NCI-H1105 treated with DMSO at 0.1 percent for 48 hours (cell line): ENCODE results near the gene ACADS.

ENCODE experiments used
- DNase-seq: peaks from one replicate; lab custom pipeline; 2025; lab: John Stamatoyannopoulos, UW

The ACADS gene

DNA sequence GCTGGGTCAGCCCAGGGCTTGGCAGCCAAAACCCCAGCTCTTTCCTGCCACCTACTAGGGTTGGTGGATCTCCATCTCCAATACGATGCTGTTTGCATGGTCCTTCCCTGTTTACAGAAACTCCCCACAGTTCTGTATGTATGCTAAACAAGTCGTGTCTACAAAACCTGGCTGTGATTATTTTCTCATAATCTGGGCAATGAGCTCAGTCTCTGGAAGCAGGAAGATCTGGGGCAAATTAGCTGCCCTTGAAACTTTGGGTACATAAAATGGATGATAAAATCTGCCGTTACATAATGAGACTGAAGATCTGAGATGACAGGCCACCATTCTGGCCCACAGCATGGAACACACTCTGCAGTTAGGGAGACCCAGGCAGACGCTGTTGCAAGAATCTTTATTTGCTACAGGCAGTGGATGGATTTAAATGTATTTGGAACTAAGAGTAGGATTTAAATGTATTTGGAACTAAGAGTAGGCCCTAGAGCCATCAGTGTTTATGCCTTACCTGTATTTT is 31.7 kb downstream of the ACADS start:
- no peak for DNase-seq

DNA sequence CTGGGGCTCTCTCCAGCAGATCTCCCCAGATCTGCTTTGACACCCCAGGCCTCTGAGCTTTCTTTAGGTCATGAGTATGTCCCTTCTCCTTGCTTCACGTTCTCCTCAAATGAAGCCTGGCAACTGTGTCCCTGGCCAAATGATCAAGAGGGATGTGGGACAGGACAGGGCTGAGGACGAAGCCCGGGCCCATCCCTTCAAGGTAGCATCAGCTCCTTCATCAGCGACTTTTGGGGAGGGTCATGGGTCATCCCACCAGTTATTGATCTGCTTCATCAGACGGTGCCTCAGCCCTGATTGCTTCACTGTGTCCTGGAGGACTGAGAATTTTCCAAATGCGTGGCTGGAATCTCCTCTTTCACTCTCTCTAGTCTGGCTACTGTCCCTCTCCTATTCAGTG is 32.3 kb downstream of the ACADS start:
- DNase-seq: no peak

DNA sequence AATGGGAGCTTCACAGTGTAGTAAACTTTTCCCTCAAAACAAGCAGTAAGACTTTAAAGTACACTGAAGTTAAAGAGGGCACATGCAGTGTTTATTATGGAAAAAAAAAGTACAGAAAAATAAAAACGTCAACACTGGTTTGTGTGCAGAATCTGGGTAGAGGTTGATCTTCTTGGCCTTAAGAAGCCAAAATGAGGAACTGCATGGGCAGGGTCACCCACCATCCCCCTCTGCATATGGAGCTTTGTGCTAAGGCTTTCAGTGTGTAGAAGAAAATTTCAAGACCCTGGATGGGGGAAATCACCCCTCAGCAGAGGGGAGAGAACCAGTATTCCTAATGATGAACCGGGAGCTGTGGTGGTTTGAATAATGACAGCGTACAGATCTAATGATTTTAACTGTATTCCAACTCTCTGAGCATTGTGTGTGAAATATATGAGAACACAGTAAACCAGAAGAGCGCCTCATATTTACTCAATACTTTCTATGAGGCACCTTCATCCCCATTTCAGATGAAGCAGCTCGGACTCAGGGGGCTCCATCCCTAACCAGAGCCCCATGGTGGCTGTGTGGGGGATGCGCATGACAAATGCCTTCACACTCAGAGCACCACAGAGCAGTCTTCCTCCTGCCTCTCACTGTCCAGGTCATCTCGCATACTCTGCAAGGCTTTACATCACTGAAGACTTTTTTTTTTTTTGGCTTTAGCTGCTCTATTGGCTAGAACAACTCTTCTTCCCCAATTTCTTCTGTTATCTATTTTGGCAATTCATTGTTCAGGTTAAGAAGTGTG is 33.4 kb downstream of the ACADS start:
- DNase-seq: no peak

DNA sequence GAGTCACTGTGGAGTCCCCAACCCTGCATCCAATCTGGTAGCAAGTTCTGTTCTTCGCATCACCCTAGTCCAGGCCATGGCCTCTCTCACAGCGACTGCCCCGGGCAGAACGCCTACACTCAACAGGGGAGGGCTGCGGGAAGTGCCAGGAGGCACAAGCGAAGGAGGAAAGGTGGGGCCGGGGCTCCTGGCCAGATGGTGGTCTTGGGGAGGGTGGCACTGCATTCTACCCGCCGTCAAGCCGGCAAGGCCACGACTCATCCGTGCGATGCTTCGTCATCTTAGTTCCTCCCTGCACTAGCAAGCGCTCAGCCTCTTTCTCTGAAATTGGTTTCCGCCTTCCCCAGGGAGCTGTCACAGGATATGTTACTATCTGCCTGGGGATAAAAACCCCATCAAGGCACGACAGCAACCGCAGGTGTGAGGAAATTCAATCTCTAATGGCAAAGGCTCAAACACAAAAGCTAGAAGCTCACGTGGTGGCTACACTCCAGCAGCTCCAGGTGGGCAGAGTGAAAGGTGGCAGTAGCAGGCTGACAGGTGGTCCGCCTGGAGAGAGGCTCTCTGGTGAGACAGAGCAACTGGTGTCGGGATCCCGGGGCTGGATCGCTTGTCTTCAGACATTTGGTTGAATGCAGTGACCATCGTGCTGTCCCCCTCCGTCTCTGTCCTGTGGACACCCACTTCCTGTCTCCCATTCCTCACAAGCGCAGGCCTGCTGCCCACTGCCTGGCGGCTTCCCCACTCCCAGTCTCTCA is 34.1 kb downstream of the ACADS start:
- peak; percentile 96 for DNase-seq

DNA sequence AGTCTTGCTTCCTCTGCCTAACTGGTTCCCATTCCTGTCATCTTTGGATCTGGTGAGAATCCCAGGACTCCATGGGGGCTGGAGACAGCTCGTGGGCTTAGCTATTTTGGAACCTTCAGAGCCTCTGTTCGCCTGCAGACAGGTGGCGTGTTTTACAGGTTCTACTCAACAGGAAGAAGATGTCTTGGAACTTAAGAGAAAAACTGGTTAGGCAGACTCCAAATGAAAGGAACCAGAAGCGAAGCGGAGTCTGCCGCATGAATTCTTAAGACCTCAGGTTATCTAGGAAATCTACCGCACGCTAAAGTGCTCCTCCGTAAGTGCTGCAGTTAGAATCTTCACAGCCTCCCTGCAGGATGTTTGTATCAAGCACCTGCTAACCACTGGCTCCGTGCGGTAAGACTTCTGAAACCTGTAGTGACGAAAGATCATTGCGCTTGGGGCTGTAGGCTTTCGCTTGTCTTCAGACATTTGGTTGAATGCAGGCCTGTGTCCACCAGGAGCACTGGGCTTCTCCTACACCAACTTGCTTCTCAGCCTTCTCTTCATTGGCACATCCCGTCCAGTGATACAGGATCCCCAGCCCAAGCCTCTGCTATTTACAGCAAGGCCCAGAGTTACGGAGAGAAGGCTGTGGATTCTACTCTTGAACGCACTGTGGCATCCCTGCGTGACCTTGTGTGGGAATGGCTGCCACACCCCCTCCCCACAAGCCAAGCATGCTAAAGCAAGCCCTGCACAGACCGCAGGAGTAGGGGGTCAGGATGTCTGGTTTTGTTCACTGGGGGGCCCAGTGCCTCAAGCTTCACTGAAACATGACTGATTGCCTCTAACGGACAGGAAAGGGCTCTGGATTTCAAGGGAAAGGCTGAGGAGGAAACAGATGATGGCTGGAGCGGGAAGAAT is 35.0 kb downstream of the ACADS start:
- DNase-seq: no peak

DNA sequence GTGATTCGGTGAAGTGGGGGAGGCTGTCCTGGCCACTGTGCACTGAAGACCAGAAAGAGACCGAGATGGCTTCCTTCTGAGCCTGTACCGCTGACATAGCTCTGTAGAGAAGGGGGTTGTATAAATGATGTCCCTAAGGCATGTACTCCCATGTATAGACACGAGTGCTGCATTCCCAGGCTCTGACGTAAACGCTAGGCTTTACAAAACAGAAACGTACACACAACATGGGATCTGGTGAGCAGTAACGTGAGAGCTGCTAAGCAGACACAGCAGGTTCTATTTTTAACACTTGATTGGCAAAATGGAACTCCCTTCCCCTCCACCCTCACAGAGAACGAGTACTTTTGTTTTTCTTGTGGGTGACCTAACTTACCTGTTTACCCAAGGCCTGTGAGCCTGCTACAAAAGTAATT is 35.9 kb downstream of the ACADS start:
- DNase-seq: no peak

DNA sequence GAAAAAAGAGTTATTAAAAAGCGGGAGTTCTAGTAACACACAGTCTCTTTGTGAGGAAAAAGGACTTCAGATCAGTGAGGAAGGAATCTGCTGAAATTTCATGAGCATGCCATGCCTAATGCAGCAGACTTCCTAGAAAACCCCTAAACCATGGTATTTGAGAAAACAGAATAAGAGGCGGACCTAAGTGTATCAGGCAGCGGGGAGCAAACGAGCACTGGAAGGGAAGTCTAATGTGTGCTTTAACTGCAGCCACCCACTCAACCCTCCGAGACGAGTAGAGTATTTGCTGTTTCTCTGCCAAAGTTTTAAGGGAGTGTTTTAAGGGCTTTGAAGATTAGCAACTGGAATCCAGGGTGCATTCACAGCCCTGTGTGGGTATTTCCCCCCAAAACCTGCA is 36.5 kb downstream of the ACADS start:
- DNase-seq: no peak

DNA sequence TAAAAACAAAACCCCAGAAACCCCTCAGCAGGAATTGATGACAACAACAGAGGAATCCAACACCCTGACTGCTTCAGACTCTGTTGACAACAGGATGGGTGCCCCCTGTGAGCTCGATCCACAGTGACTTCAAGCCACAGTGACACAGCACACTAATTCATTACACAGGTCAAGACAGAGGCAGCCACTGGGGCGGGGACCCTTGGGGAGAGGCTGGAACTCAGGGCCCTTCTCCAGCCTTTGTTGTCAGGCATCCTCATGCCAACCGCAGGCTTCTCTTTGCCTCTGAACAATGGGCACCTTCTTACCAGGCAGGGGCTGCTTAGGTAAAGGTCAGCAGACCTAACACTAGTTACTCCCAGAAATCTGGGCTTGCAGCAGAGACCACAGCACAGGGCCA is 37.6 kb downstream of the ACADS start:
- DNase-seq: no peak

DNA sequence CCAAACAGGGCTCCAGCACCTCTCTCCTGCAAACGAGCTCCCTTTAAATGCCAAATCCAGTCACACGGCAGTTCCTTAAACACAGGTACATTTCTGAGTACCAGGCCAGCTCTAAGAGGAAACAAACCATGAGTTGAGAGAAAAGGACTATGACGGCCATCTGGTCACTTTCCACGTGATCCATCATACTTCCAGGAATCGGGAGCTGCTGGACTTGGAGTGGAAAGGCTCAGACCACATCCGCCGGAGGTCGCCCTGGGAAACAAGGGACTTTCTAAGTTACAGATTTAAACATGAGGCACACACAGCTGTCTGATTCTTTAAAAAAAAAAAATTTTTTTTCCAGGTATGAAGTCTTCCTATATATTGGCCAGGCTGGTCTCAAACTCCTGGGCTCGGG is 39.2 kb downstream of the ACADS start:
- no peak for DNase-seq

DNA sequence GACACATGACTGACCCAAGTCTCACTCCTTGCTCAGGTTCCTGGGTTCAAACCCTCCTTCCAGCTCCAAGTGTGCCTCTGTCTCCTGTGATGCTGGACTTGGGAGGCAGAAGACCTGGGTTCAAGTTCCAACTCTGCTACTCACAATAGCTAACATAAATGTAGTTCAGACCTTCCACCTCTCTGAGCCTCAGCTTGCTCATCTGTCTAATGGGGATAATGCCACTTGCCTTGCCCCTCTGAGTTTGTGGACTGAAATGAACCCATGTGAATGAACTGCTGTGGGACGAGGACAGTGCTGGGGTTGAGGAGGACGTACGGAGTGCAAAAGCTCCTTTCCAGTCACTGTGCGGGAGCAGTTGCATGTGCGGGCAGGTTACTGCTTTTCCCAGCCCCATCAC is 40.9 kb downstream of the ACADS start:
- no peak for DNase-seq

DNA sequence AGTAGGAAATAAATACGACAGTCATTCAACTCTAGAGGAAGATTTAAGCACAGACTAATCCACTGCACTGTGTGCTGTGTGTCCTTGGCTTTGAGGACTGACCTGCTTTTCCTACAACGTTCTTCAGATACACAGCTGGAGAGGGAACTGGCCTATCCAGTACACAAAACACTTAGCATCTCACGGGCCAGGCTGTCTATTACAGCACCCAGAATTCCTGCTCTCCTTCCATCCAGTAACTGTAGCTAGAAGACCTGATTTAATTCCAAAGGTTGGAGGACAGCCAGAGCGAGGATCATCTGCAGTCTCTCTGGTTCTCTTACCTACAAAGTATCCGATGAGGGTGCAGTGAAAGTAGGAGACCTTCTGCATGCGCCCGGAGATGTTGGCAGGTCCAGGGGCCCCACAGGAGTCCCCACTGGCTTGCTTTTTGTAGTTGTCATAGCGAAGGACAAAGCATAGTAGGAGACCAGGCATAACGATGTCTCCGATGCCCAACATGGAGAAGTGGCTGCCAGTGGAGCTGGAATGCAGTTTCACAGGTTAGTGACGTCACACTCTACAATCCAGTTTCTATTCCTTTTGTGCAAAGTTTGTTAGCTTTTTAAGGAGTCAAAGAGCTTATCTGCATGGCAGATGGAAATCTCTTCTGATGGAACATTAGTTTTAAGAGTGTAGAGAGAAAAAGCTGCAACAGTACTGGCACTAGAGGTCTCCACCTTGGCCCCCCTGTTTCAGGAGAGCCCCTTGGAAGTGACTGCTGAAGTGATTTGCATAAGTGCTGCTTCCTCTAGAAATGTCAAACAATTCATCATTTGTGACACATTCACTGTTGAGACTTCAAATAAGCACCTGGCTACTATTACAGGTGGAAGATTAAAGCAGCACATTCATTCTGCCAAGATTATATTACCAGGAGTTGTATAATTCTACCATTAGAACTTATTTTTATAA is 41.7 kb downstream of the ACADS start:
- no peak for DNase-seq

DNA sequence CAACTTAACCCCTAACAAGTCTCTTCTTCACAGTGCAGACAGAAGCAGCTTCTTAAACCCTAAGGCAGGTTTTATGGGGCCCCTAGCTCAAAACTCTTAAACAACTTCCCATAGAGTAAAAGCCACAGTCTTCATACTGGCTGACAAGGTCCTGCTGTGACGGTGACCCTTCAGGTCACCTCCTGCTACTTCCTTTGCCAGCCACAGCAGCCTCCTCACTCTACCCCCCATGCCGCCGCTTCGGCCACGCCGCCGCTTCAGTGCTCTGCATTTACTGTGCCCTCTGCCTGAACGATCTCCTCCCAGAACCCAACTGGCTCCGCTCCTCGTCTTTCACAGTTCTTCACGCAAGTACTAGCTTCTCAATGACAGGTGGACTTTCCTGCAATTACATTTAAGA is 45.5 kb downstream of the ACADS start:
- no peak for DNase-seq

DNA sequence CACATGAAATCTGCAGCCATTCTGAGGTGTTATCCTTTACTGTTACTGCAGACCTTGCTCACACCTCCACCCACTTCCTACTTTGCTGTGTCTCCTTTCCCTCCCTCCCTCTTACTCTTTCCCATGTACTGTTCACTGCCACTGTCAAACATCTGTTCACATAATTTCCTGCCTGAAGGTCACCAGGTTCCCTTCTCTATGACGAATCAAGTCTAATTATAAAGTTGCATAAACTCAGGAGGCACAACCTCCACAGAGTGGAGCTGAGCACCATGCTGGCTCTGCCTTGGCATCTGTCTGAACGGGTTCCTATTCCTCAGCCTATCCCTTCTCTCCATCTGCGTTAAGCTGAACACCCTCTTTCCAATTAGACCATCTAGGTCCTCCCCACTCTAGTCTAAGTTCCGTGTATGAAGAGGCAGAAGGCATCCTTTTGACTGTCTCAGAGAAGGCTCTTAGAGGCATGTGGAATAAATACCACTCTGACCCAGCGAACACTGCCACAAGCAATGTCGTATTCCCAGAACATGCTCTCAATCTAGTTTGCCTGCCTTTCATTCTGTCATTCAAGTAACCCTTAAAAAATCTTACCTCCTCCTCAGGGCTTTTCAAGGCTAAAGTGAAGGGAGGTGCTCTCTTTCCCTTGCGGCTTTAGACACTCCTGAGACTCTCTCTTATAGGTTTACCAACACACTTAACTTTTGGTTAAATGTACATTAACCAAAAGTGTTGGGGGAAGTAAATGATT is 48.7 kb downstream of the ACADS start:
- no peak for DNase-seq

DNA sequence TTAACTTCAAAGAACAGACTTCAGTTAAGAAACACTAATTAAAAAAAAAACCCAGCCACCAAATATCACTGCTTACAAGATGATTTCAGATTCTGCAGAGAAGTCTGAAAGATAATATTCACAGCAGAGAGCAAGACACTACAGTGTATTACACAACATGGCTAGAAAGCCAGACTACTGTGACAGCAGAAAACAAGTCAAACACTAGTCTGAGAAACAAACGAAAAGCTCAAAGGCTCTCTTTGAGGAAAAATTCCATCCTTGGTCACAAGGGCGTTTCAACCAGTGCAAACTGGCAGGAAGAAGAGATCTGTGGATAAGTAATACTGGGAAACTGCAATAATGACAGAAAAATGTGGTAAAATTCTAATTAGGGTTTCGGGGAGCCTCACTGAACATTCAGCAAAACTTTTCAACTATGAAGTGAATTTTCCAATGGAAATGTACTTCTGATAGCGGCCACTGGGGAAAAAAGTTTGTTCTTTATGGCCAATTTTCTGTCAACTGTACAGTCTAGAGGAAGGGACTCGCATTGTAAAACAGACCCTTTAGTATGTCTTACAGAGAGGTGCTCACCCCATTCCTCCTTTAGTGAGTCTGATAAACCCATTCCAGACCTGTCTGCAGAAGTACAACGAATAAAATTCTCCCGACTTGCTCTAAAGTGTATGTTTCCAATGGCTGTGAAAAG is 50.4 kb downstream of the ACADS start:
- no peak for DNase-seq

DNA sequence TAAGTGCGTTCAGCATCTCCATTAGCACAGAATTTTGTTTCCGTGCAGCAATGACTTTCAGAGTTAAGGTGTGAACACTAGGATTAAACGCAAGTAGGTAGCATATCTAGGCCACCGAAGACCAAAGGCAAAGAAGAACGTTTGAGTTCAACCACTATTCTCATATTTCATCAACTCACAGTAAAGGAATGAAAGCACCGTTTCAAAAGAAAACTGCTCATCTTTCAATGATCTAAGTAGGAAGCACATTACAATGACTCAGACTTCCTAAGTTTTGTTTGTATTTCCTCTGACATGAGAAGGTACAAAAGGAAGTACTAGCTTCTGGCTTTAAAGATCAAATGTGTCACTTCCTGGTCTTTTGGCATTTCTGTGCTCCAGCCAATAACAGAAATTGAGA is 57.6 kb downstream of the ACADS start:
- DNase-seq: no peak

DNA sequence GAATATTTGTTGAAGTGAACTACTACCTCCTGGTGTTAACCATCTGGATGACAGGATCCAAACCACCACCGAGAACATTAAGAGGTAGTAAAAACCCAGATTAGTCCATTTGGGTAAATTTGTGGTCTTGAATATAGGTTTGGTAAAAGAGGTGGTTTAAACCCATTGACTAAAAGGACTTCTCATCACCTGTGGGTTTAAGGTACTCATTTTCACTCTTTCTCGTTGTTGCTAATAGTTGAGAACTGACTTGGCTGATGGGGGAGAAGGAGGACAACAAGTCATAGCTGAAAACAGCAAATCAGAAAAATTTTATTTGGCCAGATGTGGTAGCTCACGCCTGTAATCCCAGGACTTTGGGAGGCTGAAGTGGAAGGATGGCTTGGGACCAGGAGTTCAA is 59.2 kb downstream of the ACADS start:
- no peak for DNase-seq

DNA sequence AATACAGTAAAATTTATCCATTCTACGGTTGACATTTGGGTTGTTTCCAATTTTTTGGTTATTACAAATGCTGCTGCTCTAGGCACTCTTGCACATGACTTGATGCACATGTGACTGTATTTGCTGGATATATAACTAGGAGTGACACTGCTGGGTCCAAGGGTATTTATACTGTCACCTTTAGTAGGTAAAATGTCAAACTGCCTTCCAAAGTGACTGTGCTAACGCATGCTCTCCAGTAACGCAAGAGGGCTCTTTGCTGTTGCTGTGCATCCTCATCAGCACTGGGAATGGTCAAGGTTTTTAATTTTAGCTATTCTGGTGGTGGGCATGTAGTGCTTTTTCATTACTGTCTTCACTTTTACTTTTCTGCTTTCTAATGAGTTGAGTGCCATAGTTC is 62.3 kb downstream of the ACADS start:
- DNase-seq: no peak
